Gastroesophageal sphincter (tissue), 4 donors: ENCODE data around the gene NDUFB2. TPM values are rescaled to one million over a fixed set of nuclear protein-coding genes. Genes with fewer than 3 reads are reported as not detected.
"Not testable (repeated sequence)": the region's sequence is repeated elsewhere in the genome, so short reads cannot be mapped to it uniquely, and the experiment has no call there.

Experiments
- ATAC-seq: fragments of 150-250 bp; one replicate; pipeline ENCODE4 v1.9.1; 2016; ENCODE audit warnings: mild to moderate bottlenecking, moderate library complexity
- H3K27ac ChIP-seq, 4 donors: fragments of 200-600 bp; sonication (generic) in 3 of 4; 1 replicate in 3 of 4; 2 replicates in 1 of 4; pipeline ENCODE4 v1.5.1; 2016 to 2019
- H3K27me3 ChIP-seq: fragments of 200-600 bp; sonication (generic); one replicate; pipeline ENCODE4 v1.5.1; 2019
- H3K36me3 ChIP-seq, 2 donors: fragments of 200-600 bp; sonication (generic); one replicate each; pipeline ENCODE4 v1.5.1; 2019; ENCODE audit warnings: control low read depth in 1 of 2
- H3K4me1 ChIP-seq, 3 donors: fragments of 200-600 bp; sonication (generic); 1 replicate in 2 of 3; 2 replicates in 1 of 3; pipeline ENCODE4 v1.5.1; 2016 to 2019; ENCODE audit warnings: control low read depth in 2 of 3
- H3K4me3 ChIP-seq, 2 donors: fragments of 200-600 bp; sonication (generic); one replicate each; pipeline ENCODE4 v1.5.1; 2019; ENCODE audit warnings: mild to moderate bottlenecking in 1 of 2, moderate library complexity in 1 of 2
- H3K9me3 ChIP-seq, 3 donors: fragments of 200-600 bp; sonication (generic); one replicate each; pipeline ENCODE4 v1.5.1; 2017 to 2019; ENCODE audit warnings: control low read depth in 2 of 3
- CTCF ChIP-seq, 4 experiments: fragments of 200-600 bp in 2 of 4; fragments of 450-650 bp in 2 of 4; sonication (generic) in 1 of 4; IDR thresholded peaks; one replicate each; pipeline ENCODE4 v1.5.1; 2017 to 2019; ENCODE audit warnings: antibody characterized with exemption in 4 of 4, mild to moderate bottlenecking in 2 of 4, moderate library complexity in 2 of 4
- EP300 ChIP-seq: sonication (generic); formaldehyde crosslinking; IDR thresholded peaks from one replicate; pipeline ENCODE4 v1.6.1; 2017; ENCODE audit warnings: antibody characterized with exemption, mild to moderate bottlenecking
- POLR2A ChIP-seq, 2 donors: fragments of 450-650 bp; IDR thresholded peaks; one replicate each; pipeline ENCODE4 v1.6.1; 2017; ENCODE audit warnings: antibody characterized with exemption in 2 of 2, mild to moderate bottlenecking in 2 of 2, moderate library complexity in 1 of 2
- POLR2AphosphoS5 ChIP-seq: sonication (generic); formaldehyde crosslinking; IDR thresholded peaks from one replicate; pipeline ENCODE4 v1.6.1; 2017; ENCODE audit warnings: antibody characterized with exemption
- WGBS, 2 donors: methylation state at CpG; one replicate each; pipeline ENCODE4 v1.1.5; 2018; ENCODE audit warnings: low coverage in 1 of 2; 5-methylcytosine and 5-hydroxymethylcytosine counted together
- total RNA-seq, 4 donors: library from RNA; depleted of rRNA; stranded (reverse); fragments of >200 nt; gene quantifications; one replicate each; pipeline ENCODE4 v1.1.0, GENCODE V29; 2016

NDUFB2 gene
- total RNA-seq, 4 donors from 2014 or later: 187 to 472 (median 345) TPM

GRCh38 chr7:140686921-140687320, 9.6 kb upstream of the NDUFB2 start:
- no peak overlapping the region for H3K4me3 ChIP-seq
- no peaks in the 10 kb centered on the region for H3K4me1 ChIP-seq
- H3K36me3 ChIP-seq: peaks cover 0 to 98% of the 10 kb centered on the region in 2 donors
- TF ChIP-seq EP300 (no peak), CTCF (IDR thresholded peaks at IDR 0.05) (no peak), POLR2A (IDR thresholded peaks at IDR 0.05) (no peak), POLR2AphosphoS5 (no peak)
- H3K27ac ChIP-seq: no peak overlapping the region
- 100% methylated on average over 2 of the region's 11 CpGs; no CpG with 5 or more reads in 1 of the 2 donors for WGBS, 2 donors
- no peaks in the 10 kb centered on the region for H3K9me3 ChIP-seq
- no peak for ATAC-seq
- H3K27me3 ChIP-seq: no peaks in the 10 kb centered on the region

- Histone ChIP-seq H3K27me3 (no peaks in the 10 kb centered on the region), H3K4me3 (no peak overlapping the region), H3K36me3 (peaks cover 0 to 99% of the 10 kb centered on the region in 2 donors), H3K27ac (no peak overlapping the region), H3K9me3 (no peaks in the 10 kb centered on the region), H3K4me1 (no peaks in the 10 kb centered on the region)
- no peak for TF ChIP-seq EP300
- TF ChIP-seq CTCF (IDR thresholded peaks at IDR 0.05): no peak
- WGBS, 2 donors: 80% methylated on average over 3 of the region's 6 CpGs; no CpG with 5 or more reads in 1 of the 2 donors
- ATAC-seq: no peak
Observed at GRCh38 chr7:140688341-140688740, 8.2 kb upstream of the NDUFB2 start.

GRCh38 chr7:140689199-140690152, 7.0 kb upstream of the NDUFB2 start:
- no peak overlapping the region for H3K4me3 ChIP-seq
- 82 to 95% methylated on average over 6 to 10 of the region's 16 CpGs for WGBS, 2 donors
- H3K27ac ChIP-seq: no peak overlapping the region
- TF ChIP-seq POLR2AphosphoS5 (no peak), POLR2A (IDR thresholded peaks at IDR 0.05) (no peak), EP300 (no peak), CTCF (IDR thresholded peaks at IDR 0.05) (no peak)
- peaks cover 0 to 99% of the 10 kb centered on the region in 2 donors for H3K36me3 ChIP-seq
- no peaks in the 10 kb centered on the region for H3K9me3 ChIP-seq
- no peaks in the 10 kb centered on the region for H3K27me3 ChIP-seq
- H3K4me1 ChIP-seq: no peaks in the 10 kb centered on the region
- ATAC-seq: no peak

- ATAC-seq: no peak
- no CpG with 5 or more reads among the region's 12 CpGs for WGBS, 2 donors
Observed at GRCh38 chr7:140691376-140692045, 5.0 kb upstream of the NDUFB2 start.

GRCh38 chr7:140693849-140694248, 2.7 kb upstream of the NDUFB2 start:
- H3K9me3 ChIP-seq, ATAC-seq, H3K27ac ChIP-seq, H3K27me3 ChIP-seq, H3K4me3 ChIP-seq: not testable (repeated sequence)
- Histone ChIP-seq H3K4me1 (peaks cover 0 to 23% (median 19%) of the 10 kb centered on the region in 3 donors), H3K36me3 (peaks cover 0 to 60% of the 10 kb centered on the region in 2 donors)
- 40 to 86% methylated on average over 1 to 5 of the region's 10 CpGs for WGBS, 2 donors

More at GRCh38 chr7:140691376-140692045, 5.0 kb upstream of the NDUFB2 start:
- H3K27me3 ChIP-seq: no peaks in the 10 kb centered on the region
- peaks cover 0 to 6% (median 4%) of the 10 kb centered on the region in 3 donors for H3K4me1 ChIP-seq
- H3K4me3 ChIP-seq: no peak overlapping the region
- no peaks in the 10 kb centered on the region for H3K9me3 ChIP-seq
- no peak for TF ChIP-seq CTCF (IDR thresholded peaks at IDR 0.05)
- TF ChIP-seq POLR2A (IDR thresholded peaks at IDR 0.05): no peak
- no peak for TF ChIP-seq POLR2AphosphoS5
- TF ChIP-seq EP300: no peak
- peaks cover 0 to 83% of the 10 kb centered on the region in 2 donors for H3K36me3 ChIP-seq
- H3K27ac ChIP-seq: no peak overlapping the region
